SK-N-SH (cell line): ENCODE measurements around the gene MRPL55. TPM values are rescaled to one million over a fixed set of nuclear protein-coding genes. Genes with fewer than 3 reads are reported as not detected.

Source experiments
- CTCF ChIA-PET: fragments of 300-600, 350-600 bp; formaldehyde crosslinking; extraction: SDS; loops from one replicate; lab custom pipeline; 2021; lab: Yijun Ruan, JAX
- POLR2A ChIA-PET: fragments of 350-600 bp; sonication (Branson Sonifier 250); formaldehyde crosslinking; extraction: SDS; loops from one replicate; lab custom pipeline; 2020; ENCODE audit warnings: antibody characterized with exemption, inconsistent platforms; lab: Yijun Ruan, JAX
- DNase-seq: peaks from one replicate; pipeline ENCODE4 v3.0.0; 2012
- H2AFZ ChIP-seq: fragments of 200-600 bp; sonication (generic); 2 replicates; pipeline ENCODE4 v1.8.1; 2016; ENCODE audit warnings: antibody characterized with exemption, mild to moderate bottlenecking, low read depth
- H3F3A ChIP-seq: fragments of 200-600 bp; sonication (generic); replicated peaks from 2 replicates; pipeline ENCODE3; 2016; ENCODE audit warnings: antibody characterized with exemption, mild to moderate bottlenecking; ENCODE audit not compliant: insufficient read depth
- H3K27ac ChIP-seq, 2 experiments: fragments of 200-500 bp in 1 of 2; fragments of 200-600 bp in 1 of 2; sonication (Bioruptor generic) in 1 of 2; sonication (generic), shearing (Covaris generic) in 1 of 2; 2 replicates each; pipeline versions ENCODE4 v1.5.1 to v1.6.1; 2014 to 2016; ENCODE audit warnings: low read depth in 2 of 2, inconsistent platforms in 1 of 2, low read length in 1 of 2, mild to moderate bottlenecking in 1 of 2, mixed read lengths in 1 of 2
- H3K27me3 ChIP-seq: fragments of 200-600 bp; sonication (generic), shearing (Covaris generic); 2 replicates; pipeline ENCODE4 v1.6.1; 2016; ENCODE audit warnings: mixed run types; ENCODE audit not compliant: insufficient read depth
- H3K36me3 ChIP-seq, 2 experiments: fragments of 200-500 bp in 1 of 2; fragments of 200-600 bp in 1 of 2; sonication (Bioruptor generic) in 1 of 2; sonication (generic) in 1 of 2; replicated peaks in 1 of 2; 2 replicates each; pipeline versions ENCODE3 to v1.5.1; 2014 to 2016; ENCODE audit warnings: low read length in 1 of 2, mild to moderate bottlenecking in 1 of 2; ENCODE audit not compliant: insufficient read depth in 2 of 2, control insufficient read depth in 1 of 2
- H3K4me1 ChIP-seq, 2 experiments: fragments of 200-500 bp in 1 of 2; fragments of 200-600 bp in 1 of 2; sonication (Bioruptor generic) in 1 of 2; sonication (generic), shearing (Covaris generic) in 1 of 2; 2 replicates each; pipeline versions ENCODE4 v1.5.1 to v1.6.1; 2014 to 2016; ENCODE audit warnings: low read depth in 1 of 2, low read length in 1 of 2, mixed run types in 1 of 2; ENCODE audit not compliant: insufficient read depth in 2 of 2, control insufficient read depth in 1 of 2
- H3K4me2 ChIP-seq: fragments of 200-600 bp; sonication (generic), shearing (Covaris generic); 2 replicates; pipeline ENCODE4 v1.6.1; 2017; ENCODE audit warnings: mixed run types
- H3K4me3 ChIP-seq, 2 experiments: fragments of 200-500 bp in 1 of 2; fragments of 200-600 bp in 1 of 2; sonication (Bioruptor generic) in 1 of 2; sonication (generic), shearing (Covaris generic) in 1 of 2; 2 replicates each; pipeline versions ENCODE4 v1.5.1 to v1.8.1; 2014 to 2016; ENCODE audit warnings: low read depth in 2 of 2, inconsistent platforms in 1 of 2, low read length in 1 of 2, mild to moderate bottlenecking in 1 of 2, mixed read lengths in 1 of 2, moderate library complexity in 1 of 2
- H3K79me2 ChIP-seq: fragments of 200-600 bp; sonication (generic); 2 replicates; pipeline ENCODE4 v1.8.1; 2017; ENCODE audit warnings: mild to moderate bottlenecking; ENCODE audit not compliant: insufficient read depth
- H3K9ac ChIP-seq: fragments of 200-600 bp; sonication (generic); 2 replicates; pipeline ENCODE4 v1.6.1; 2017; ENCODE audit warnings: mixed run types
- H3K9me2 ChIP-seq: fragments of 200-600 bp; sonication (generic); 2 replicates; pipeline ENCODE4 v1.6.1; 2017; ENCODE audit warnings: mixed run types
- H3K9me3 ChIP-seq: fragments of 200-600 bp; sonication (generic); 2 replicates; pipeline ENCODE4 v1.6.1; 2017; ENCODE audit warnings: mixed run types, mild to moderate bottlenecking, moderate library complexity
- H4K20me1 ChIP-seq: fragments of 200-600 bp; sonication (generic); 2 replicates; pipeline ENCODE4 v1.6.1; 2017; ENCODE audit warnings: mild to moderate bottlenecking, mixed run types; ENCODE audit not compliant: insufficient read depth
- CHD2 ChIP-seq: fragments of 150-350 bp; IDR thresholded peaks from 2 replicates; pipeline ENCODE4 v1.6.1; 2018; ENCODE audit warnings: low read length; ENCODE audit not compliant: partially characterized antibody
- CTCF ChIP-seq: fragments of 200-600 bp; sonication (generic); IDR thresholded peaks from 2 replicates; pipeline ENCODE4 v1.6.1; 2017; ENCODE audit warnings: antibody characterized with exemption, mild to moderate bottlenecking, moderate library complexity
- ELF1 ChIP-seq: IDR thresholded peaks from 2 replicates; pipeline ENCODE4 v1.4.0; 2012
- EZH2phosphoT487 ChIP-seq: fragments of 200-600 bp; sonication (generic); IDR thresholded peaks from 2 replicates; pipeline ENCODE4 v1.6.1; 2017; ENCODE audit warnings: low read depth, mixed run types, mild to moderate bottlenecking, antibody characterized with exemption, moderate library complexity, borderline replicate concordance
- FOXJ3 ChIP-seq: sonication (generic); formaldehyde crosslinking; IDR thresholded peaks from 2 replicates; pipeline ENCODE4 v1.5.1; 2020; ENCODE audit warnings: mild to moderate bottlenecking, missing genetic modification reagents
- IRF3 ChIP-seq: fragments of 150-350 bp; IDR thresholded peaks from 2 replicates; pipeline ENCODE4 v1.6.1; 2016; ENCODE audit warnings: mild to moderate bottlenecking, low read depth, low read length
- NRF1 ChIP-seq: IDR thresholded peaks from 2 replicates; pipeline ENCODE4 v1.6.1; 2012; ENCODE audit warnings: low read depth, mild to moderate bottlenecking, low read length
- PBX3 ChIP-seq: IDR thresholded peaks from 2 replicates; pipeline ENCODE4; 2012
- POLR2AphosphoS5 ChIP-seq: IDR thresholded peaks from 2 replicates; pipeline ENCODE4 v1.6.1; 2012; ENCODE audit warnings: low read depth, low read length
- RAD21 ChIP-seq: IDR thresholded peaks from 2 replicates; pipeline ENCODE4 v1.6.1; 2012; ENCODE audit warnings: mild to moderate bottlenecking, low read length
- TAF1 ChIP-seq: IDR thresholded peaks from 2 replicates; pipeline ENCODE4 v1.6.1; 2012; ENCODE audit warnings: low read depth, mild to moderate bottlenecking, low read length, moderate library complexity, borderline replicate concordance
- USF1 ChIP-seq: IDR thresholded peaks from 2 replicates; pipeline ENCODE4 v1.4.0; 2012; ENCODE audit warnings: low read depth, borderline replicate concordance
- USF2 ChIP-seq: fragments of 150-350 bp; IDR thresholded peaks from 2 replicates; pipeline ENCODE4 v1.6.1; 2017; ENCODE audit warnings: antibody characterized with exemption, low read length, low read depth, borderline replicate concordance
- YY1 ChIP-seq: IDR thresholded peaks from 2 replicates; pipeline ENCODE4 v1.4.0; 2012; ENCODE audit warnings: low read depth, mild to moderate bottlenecking
- ZBTB33 ChIP-seq: IDR thresholded peaks from 2 replicates; pipeline ENCODE4 v1.4.0; 2012; ENCODE audit warnings: low read depth, borderline replicate concordance
- WGBS: methylation state at CpG from one replicate; pipeline ENCODE4 v1.1.6; 2017; ENCODE audit warnings: low lambda C conversion rate; 5-methylcytosine and 5-hydroxymethylcytosine counted together
- polyA plus RNA-seq, 3 experiments: library from polyadenylated mRNA; depleted of rRNA; stranded (reverse); fragments of >200 nt; gene quantifications; 2 replicates each; pipeline ENCODE4 v1.2.3, GENCODE V29; 2012

The MRPL55 gene
- polyA plus RNA-seq, 1 of the 3 experiments (the other 2 are of a cell fraction): 75.3 TPM

GRCh38 chr1:228146417-228147150, 37.5 kb upstream of the MRPL55 start:
- Histone ChIP-seq H2AFZ (no peak overlapping the region), H3K27ac (no peak overlapping the region), H3K9ac (no peak overlapping the region), H3K4me2 (no peak overlapping the region), H3K79me2 (peaks cover 55% of the 10 kb centered on the region), H3K4me1 (peaks cover 19 to 26% of the 10 kb centered on the region in 2 experiments; a peak in 2 of 4 replicates), H3K9me3 (no peaks in the 10 kb centered on the region), H3F3A (no peaks in the 10 kb centered on the region), H4K20me1 (peaks cover 61% of the 10 kb centered on the region), H3K4me3 (no peak overlapping the region), H3K36me3 (peaks cover 4 to 36% of the 10 kb centered on the region in 2 experiments), H3K9me2 (no peaks in the 10 kb centered on the region), H3K27me3 (no peaks in the 10 kb centered on the region)
- TF ChIP-seq TAF1: no peak
- no peak for TF ChIP-seq RAD21
- TF ChIP-seq YY1: no peak
- TF ChIP-seq FOXJ3: no peak
- TF ChIP-seq POLR2AphosphoS5: no peak
- no peak for TF ChIP-seq CHD2
- TF ChIP-seq PBX3: no peak
- no peak for TF ChIP-seq ZBTB33
- TF ChIP-seq EZH2phosphoT487: no peak
- TF ChIP-seq ELF1: no peak
- TF ChIP-seq NRF1: no peak
- TF ChIP-seq CTCF: no peak
- no peak for TF ChIP-seq USF1
- no peak for TF ChIP-seq USF2
- TF ChIP-seq IRF3: no peak
- DNase-seq: peak; percentile 18
- CTCF ChIA-PET: interaction anchor here (5.4 kb wide), 1 partner anchor 19 kb away, joined by 24 read pairs; the partner anchor contains the start of gene IBA57
- POLR2A ChIA-PET: no interaction called here
- 93% methylated on average over 12 of the region's 18 CpGs for WGBS
